HepG2 (cell line): ENCODE measurements around the gene TRIM7. TPM values are rescaled to one million over a fixed set of nuclear protein-coding genes. Genes with fewer than 3 reads are reported as not detected.

Experiments used
- ATF1 ChIP-seq: IDR thresholded peaks from 2 replicates; pipeline ENCODE4 v1.6.1; 2016; ENCODE audit warnings: mild to moderate bottlenecking, control low read depth
- DMAP1 ChIP-seq: IDR thresholded peaks from 2 replicates; pipeline ENCODE4 v1.6.1; 2016
- EP300 ChIP-seq, 3 experiments: sonication (generic) in 1 of 3; formaldehyde crosslinking in 1 of 3; IDR thresholded peaks; 2 replicates each; pipeline versions ENCODE4 v1.5.1 to v1.6.1; 2011 to 2020; ENCODE audit warnings: low read depth in 2 of 3, low read length in 2 of 3, borderline replicate concordance in 1 of 3, improper control_type of control experiment in 1 of 3, mild to moderate bottlenecking in 1 of 3, missing genetic modification reagents in 1 of 3, moderate library complexity in 1 of 3
- HNF4A ChIP-seq: sonication (generic); formaldehyde crosslinking; IDR thresholded peaks from 2 replicates; pipeline ENCODE4 v1.4.0; 2020; ENCODE audit warnings: missing genetic modification reagents
- JUND ChIP-seq: sonication (generic); formaldehyde crosslinking; IDR thresholded peaks from 2 replicates; pipeline ENCODE4 v1.8.0; 2022; ENCODE audit warnings: mild to moderate bottlenecking, missing genetic modification reagents
- SAFB2 ChIP-seq: sonication (generic); formaldehyde crosslinking; IDR thresholded peaks from 2 replicates; pipeline ENCODE4 v1.5.1; 2020; ENCODE audit warnings: missing genetic modification reagents, low read depth, mild to moderate bottlenecking, borderline replicate concordance
- SIN3B ChIP-seq: fragments of 150-350 bp; IDR thresholded peaks from 2 replicates; pipeline ENCODE4 v1.6.1; 2014; ENCODE audit warnings: low read length
- ZNF138 ChIP-seq: sonication (generic); formaldehyde crosslinking; IDR thresholded peaks from 2 replicates; pipeline ENCODE4 v1.5.0; 2020; ENCODE audit warnings: mild to moderate bottlenecking, low read depth, missing genetic modification reagents
- ZNF629 ChIP-seq: sonication (generic); formaldehyde crosslinking; conservative IDR thresholded peaks from 2 replicates; pipeline ENCODE4 v1.5.0; 2020; ENCODE audit warnings: missing genetic modification reagents
- ZNF776 ChIP-seq: sonication (generic); formaldehyde crosslinking; IDR thresholded peaks from 2 replicates; pipeline ENCODE4 v1.4.0; 2020; ENCODE audit warnings: mild to moderate bottlenecking, missing genetic modification reagents
- polyA plus RNA-seq, 8 experiments: library from polyadenylated mRNA; depleted of rRNA in 3 of 8; stranded (reverse) in 7 of 8; unstranded in 1 of 8; fragments of >200 nt; fragmentation: Illumina TruSeq in 4 of 8; extraction: Trizol in 4 of 8; gene quantifications; 2 replicates each; pipeline versions ENCODE4 v1.2.1 to v1.2.3, GENCODE V29; 2011 to 2016; ENCODE audit warnings: low read depth in 4 of 8, missing spikeins in 1 of 8, mixed read lengths in 1 of 8; ENCODE audit not compliant: insufficient read depth in 1 of 8
- total RNA-seq, 5 experiments: library from RNA; depleted of rRNA; stranded (reverse); fragments of >200 nt; fragmentation: Illumina TruSeq; extraction: Trizol; gene quantifications; 2 replicates each; pipeline ENCODE4 v1.2.3, GENCODE V29; 2016; ENCODE audit warnings: low read depth in 1 of 5
- TF ChIP-seq, protein P1 (sequence below), 2 experiments: IDR thresholded peaks; 2 replicates each; pipeline ENCODE4 v1.6.1; 2011 to 2012; ENCODE audit warnings: low read length in 2 of 2, borderline replicate concordance in 1 of 2, low read depth in 1 of 2, mild to moderate bottlenecking in 1 of 2, moderate library complexity in 1 of 2
- TF ChIP-seq, protein P2 (sequence below): IDR thresholded peaks from 2 replicates; pipeline ENCODE4 v1.6.1; 2016; ENCODE audit warnings: control low read depth
- TF ChIP-seq, protein P3 (sequence below): sonication (generic); formaldehyde crosslinking; IDR thresholded peaks from 2 replicates; pipeline ENCODE4; 2020; ENCODE audit warnings: missing genetic modification reagents, mild to moderate bottlenecking, borderline replicate concordance
- TF ChIP-seq, protein P4 (sequence below): IDR thresholded peaks from 2 replicates; pipeline ENCODE4 v1.6.1; 2018; ENCODE audit warnings: missing genetic modification reagents
- TF ChIP-seq, protein P5 (sequence below): sonication (generic); formaldehyde crosslinking; IDR thresholded peaks from 2 replicates; pipeline ENCODE4 v1.4.0; 2020; ENCODE audit warnings: mild to moderate bottlenecking, low read depth, missing genetic modification reagents
- TF ChIP-seq, protein P6 (sequence below): IDR thresholded peaks from 2 replicates; pipeline ENCODE4 v1.6.1; 2018; ENCODE audit warnings: missing genetic modification reagents, mild to moderate bottlenecking, missing compliant biosample characterization

TRIM7 gene
- total and polyA plus RNA-seq, 2 of the 13 experiments (the other 11 are each of a cell fraction or from before 2014, with no cell fraction given), result 0.13 TPM; not detected in 1

DNA sequence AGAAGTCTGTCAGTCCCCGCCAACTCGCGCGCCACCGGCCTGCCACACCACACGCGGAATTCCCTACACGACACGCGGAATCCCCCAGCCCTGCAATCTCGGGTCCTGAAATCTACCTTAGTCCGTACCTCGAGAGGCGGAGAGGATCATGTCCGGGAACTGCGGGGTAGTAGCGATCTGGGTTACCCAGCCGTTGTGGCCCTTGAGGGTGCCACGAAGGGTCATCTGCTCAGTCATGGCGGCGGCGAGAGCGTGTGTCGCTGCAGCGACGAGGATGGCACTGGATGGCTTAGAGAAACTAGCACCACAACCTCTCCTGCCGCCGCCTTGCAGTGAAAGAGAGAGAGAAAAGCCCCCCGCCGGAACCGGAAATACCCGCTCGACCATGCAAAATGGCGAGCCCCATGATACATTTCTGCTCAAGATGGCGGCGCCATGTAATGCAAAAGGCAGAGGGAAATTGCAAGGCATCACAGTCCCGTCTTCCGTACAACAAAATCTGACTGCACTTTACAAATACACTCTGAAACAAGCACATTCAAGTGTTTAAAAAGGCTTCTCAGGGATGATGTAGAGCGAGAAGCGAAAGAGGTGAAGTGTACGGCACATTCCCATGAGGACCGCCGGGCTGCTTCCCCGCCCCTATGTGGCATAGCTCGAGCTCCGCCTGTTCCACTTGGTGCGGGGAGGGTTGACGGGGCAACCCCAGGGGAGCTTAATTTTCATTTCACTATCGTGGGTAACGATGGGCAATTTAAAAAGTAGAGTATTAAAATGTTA lies 38.8 kb upstream of the TRIM7 start, which contains the start of gene RACK1 (continued):
- TF ChIP-seq EP300 (IDR thresholded peaks at IDR 0.05; ENCODE audit: low read depth in 2 of 2, low read length in 2 of 2) (no peak), EP300 (CRISPR knock-in tag; IDR thresholded peaks at IDR 0.05; ENCODE audit: borderline replicate concordance) (peak; percentile 70; the same call in 1 of the 2 replicates), DMAP1 (CRISPR knock-in tag) (peak; percentile 96), ZNF138 (CRISPR knock-in tag) (0 out of 2 replicates have a peak, but pooled peaks have one; percentile 81), SIN3B (no peak; the same call in 1 of the 2 replicates), HNF4A (CRISPR knock-in tag) (0 out of 2 replicates have a peak, but pooled peaks have one; percentile 3), SAFB2 (peak; percentile 55; the same call in 1 of the 2 replicates), JUND (CRISPR knock-in tag) (peak; percentile 68; the same call in 1 of the 2 replicates), ATF1 (CRISPR knock-in tag) (peak; percentile 49; the same call in 1 of the 2 replicates), ZNF629 (CRISPR knock-in tag) (no peak), ZNF776 (CRISPR knock-in tag) (peak; percentile 85)
- TF ChIP-seq, protein P1, sequence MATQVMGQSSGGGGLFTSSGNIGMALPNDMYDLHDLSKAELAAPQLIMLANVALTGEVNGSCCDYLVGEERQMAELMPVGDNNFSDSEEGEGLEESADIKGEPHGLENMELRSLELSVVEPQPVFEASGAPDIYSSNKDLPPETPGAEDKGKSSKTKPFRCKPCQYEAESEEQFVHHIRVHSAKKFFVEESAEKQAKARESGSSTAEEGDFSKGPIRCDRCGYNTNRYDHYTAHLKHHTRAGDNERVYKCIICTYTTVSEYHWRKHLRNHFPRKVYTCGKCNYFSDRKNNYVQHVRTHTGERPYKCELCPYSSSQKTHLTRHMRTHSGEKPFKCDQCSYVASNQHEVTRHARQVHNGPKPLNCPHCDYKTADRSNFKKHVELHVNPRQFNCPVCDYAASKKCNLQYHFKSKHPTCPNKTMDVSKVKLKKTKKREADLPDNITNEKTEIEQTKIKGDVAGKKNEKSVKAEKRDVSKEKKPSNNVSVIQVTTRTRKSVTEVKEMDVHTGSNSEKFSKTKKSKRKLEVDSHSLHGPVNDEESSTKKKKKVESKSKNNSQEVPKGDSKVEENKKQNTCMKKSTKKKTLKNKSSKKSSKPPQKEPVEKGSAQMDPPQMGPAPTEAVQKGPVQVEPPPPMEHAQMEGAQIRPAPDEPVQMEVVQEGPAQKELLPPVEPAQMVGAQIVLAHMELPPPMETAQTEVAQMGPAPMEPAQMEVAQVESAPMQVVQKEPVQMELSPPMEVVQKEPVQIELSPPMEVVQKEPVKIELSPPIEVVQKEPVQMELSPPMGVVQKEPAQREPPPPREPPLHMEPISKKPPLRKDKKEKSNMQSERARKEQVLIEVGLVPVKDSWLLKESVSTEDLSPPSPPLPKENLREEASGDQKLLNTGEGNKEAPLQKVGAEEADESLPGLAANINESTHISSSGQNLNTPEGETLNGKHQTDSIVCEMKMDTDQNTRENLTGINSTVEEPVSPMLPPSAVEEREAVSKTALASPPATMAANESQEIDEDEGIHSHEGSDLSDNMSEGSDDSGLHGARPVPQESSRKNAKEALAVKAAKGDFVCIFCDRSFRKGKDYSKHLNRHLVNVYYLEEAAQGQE (IDR thresholded peaks at IDR 0.05; ENCODE audit: borderline replicate concordance in 1 of 2, low read depth in 1 of 2, low read length in 2 of 2), result peak in 1 of 2 experiments; percentile 84; a peak in 2 of 4 replicates
- TF ChIP-seq, protein P2, sequence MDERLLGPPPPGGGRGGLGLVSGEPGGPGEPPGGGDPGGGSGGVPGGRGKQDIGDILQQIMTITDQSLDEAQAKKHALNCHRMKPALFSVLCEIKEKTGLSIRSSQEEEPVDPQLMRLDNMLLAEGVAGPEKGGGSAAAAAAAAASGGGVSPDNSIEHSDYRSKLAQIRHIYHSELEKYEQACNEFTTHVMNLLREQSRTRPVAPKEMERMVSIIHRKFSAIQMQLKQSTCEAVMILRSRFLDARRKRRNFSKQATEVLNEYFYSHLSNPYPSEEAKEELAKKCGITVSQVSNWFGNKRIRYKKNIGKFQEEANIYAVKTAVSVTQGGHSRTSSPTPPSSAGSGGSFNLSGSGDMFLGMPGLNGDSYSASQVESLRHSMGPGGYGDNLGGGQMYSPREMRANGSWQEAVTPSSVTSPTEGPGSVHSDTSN (CRISPR knock-in tag), result no peak
- TF ChIP-seq, protein P3, sequence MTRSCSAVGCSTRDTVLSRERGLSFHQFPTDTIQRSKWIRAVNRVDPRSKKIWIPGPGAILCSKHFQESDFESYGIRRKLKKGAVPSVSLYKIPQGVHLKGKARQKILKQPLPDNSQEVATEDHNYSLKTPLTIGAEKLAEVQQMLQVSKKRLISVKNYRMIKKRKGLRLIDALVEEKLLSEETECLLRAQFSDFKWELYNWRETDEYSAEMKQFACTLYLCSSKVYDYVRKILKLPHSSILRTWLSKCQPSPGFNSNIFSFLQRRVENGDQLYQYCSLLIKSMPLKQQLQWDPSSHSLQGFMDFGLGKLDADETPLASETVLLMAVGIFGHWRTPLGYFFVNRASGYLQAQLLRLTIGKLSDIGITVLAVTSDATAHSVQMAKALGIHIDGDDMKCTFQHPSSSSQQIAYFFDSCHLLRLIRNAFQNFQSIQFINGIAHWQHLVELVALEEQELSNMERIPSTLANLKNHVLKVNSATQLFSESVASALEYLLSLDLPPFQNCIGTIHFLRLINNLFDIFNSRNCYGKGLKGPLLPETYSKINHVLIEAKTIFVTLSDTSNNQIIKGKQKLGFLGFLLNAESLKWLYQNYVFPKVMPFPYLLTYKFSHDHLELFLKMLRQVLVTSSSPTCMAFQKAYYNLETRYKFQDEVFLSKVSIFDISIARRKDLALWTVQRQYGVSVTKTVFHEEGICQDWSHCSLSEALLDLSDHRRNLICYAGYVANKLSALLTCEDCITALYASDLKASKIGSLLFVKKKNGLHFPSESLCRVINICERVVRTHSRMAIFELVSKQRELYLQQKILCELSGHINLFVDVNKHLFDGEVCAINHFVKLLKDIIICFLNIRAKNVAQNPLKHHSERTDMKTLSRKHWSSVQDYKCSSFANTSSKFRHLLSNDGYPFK, result peak; percentile 96
- TF ChIP-seq, protein P4, sequence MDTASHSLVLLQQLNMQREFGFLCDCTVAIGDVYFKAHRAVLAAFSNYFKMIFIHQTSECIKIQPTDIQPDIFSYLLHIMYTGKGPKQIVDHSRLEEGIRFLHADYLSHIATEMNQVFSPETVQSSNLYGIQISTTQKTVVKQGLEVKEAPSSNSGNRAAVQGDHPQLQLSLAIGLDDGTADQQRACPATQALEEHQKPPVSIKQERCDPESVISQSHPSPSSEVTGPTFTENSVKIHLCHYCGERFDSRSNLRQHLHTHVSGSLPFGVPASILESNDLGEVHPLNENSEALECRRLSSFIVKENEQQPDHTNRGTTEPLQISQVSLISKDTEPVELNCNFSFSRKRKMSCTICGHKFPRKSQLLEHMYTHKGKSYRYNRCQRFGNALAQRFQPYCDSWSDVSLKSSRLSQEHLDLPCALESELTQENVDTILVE (CRISPR knock-in tag), result peak; percentile 32
- TF ChIP-seq, protein P5, sequence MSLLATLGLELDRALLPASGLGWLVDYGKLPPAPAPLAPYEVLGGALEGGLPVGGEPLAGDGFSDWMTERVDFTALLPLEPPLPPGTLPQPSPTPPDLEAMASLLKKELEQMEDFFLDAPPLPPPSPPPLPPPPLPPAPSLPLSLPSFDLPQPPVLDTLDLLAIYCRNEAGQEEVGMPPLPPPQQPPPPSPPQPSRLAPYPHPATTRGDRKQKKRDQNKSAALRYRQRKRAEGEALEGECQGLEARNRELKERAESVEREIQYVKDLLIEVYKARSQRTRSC (CRISPR knock-in tag), result 0 out of 2 replicates have a peak, but pooled peaks have one; percentile 78
- TF ChIP-seq, protein P6, sequence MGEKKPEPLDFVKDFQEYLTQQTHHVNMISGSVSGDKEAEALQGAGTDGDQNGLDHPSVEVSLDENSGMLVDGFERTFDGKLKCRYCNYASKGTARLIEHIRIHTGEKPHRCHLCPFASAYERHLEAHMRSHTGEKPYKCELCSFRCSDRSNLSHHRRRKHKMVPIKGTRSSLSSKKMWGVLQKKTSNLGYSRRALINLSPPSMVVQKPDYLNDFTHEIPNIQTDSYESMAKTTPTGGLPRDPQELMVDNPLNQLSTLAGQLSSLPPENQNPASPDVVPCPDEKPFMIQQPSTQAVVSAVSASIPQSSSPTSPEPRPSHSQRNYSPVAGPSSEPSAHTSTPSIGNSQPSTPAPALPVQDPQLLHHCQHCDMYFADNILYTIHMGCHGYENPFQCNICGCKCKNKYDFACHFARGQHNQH, result peak; percentile 46; the same call in 1 of the 2 replicates
